ENCODE data around the gene METTL24. TPM values are rescaled to one million over a fixed set of nuclear protein-coding genes. Genes with fewer than 3 reads are reported as not detected.

Gene METTL24
- total and polyA plus RNA-seq, 2 of the 13 experiments (the other 11 are each of a cell fraction or from before 2014, with no cell fraction given): not detected

DNA sequence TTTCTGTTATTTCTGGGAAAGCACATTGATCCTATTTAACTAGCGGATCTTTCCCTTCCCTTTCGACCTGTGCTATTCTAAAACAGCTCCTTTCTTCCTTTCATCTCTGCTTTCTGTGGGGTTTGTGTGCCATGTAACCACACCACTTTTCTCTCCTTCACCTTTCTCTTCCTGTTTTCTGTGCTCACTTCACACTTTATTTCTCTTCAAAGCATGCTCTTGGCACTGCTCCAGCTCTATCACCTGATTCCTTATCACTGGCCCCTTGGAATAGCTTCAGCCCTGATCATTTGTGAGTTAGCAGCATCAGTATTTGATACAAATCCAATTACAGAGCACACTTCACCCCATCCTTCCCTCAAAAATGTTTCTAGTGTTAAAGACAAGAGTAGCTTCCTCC is 8.1 kb upstream of the METTL24 start:
- H3K4me3 ChIP-seq (replicated peaks in 1 of 3; ENCODE audit: insufficient read depth in 1 of 3, low read depth in 2 of 3, low read length in 3 of 3): no peak overlapping the region
- intact Hi-C loops (cut with micrococcal nuclease; ENCODE audit: unreplicated experiment): no loop called here
- no peaks in the 10 kb centered on the region for H3K9me3 ChIP-seq (ENCODE audit: low read length)
- H3K27me3 ChIP-seq (ENCODE audit: control insufficient read depth in 1 of 2, insufficient read depth in 2 of 2, low read length in 2 of 2): peaks cover 0 to 6% of the 10 kb centered on the region in 2 experiments; a peak in 2 of 5 replicates
- H3K4me1 ChIP-seq (ENCODE audit: insufficient read depth, low read length): peaks cover 2% of the 10 kb centered on the region
- no peaks in the 10 kb centered on the region for H3K79me2 ChIP-seq (ENCODE audit: insufficient read depth, low read length)
- DNase-seq (ENCODE audit: low spot score) (no peak), ATAC-seq (no peak), FAIRE-seq (no peak)
- no peak for TF ChIP-seq KLF12 (CRISPR knock-in tag; IDR thresholded peaks at IDR 0.05; ENCODE audit: borderline replicate concordance)
- TF ChIP-seq IRX3 (CRISPR knock-in tag; IDR thresholded peaks at IDR 0.05; ENCODE audit: borderline replicate concordance, low read depth): no peak
- no peak for TF ChIP-seq HDAC6 (IDR thresholded peaks at IDR 0.05; ENCODE audit: low read depth, low read length)
- TF ChIP-seq, protein P1, sequence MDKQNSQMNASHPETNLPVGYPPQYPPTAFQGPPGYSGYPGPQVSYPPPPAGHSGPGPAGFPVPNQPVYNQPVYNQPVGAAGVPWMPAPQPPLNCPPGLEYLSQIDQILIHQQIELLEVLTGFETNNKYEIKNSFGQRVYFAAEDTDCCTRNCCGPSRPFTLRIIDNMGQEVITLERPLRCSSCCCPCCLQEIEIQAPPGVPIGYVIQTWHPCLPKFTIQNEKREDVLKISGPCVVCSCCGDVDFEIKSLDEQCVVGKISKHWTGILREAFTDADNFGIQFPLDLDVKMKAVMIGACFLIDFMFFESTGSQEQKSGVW (CRISPR knock-in tag; IDR thresholded peaks at IDR 0.05; ENCODE audit: borderline replicate concordance): no peak
- TF ChIP-seq, protein P2, sequence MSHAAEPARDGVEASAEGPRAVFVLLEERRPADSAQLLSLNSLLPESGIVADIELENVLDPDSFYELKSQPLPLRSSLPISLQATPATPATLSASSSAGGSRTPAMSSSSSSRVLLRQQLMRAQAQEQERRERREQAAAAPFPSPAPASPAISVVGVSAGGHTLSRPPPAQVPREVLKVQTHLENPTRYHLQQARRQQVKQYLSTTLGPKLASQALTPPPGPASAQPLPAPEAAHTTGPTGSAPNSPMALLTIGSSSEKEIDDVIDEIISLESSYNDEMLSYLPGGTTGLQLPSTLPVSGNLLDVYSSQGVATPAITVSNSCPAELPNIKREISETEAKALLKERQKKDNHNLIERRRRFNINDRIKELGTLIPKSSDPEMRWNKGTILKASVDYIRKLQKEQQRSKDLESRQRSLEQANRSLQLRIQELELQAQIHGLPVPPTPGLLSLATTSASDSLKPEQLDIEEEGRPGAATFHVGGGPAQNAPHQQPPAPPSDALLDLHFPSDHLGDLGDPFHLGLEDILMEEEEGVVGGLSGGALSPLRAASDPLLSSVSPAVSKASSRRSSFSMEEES (CRISPR knock-in tag; IDR thresholded peaks at IDR 0.05): no peak
- TF ChIP-seq ZFP1 (CRISPR knock-in tag; IDR thresholded peaks at IDR 0.05): no peak
- TF ChIP-seq, protein P3, sequence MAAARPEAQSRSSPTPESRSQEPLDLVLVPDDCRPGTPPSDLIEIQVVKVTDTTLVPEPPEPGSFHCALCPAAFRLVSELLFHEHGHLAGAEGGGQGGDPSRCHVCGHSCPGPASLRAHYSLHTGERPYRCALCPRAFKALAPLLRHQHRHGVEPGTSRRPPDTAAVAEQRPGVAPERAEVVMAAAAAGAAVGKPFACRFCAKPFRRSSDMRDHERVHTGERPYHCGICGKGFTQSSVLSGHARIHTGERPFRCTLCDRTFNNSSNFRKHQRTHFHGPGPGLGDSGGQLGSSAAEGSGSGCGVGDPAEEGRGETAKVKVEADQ (CRISPR knock-in tag; IDR thresholded peaks at IDR 0.05; ENCODE audit: borderline replicate concordance): no peak
- TF ChIP-seq, protein P4, sequence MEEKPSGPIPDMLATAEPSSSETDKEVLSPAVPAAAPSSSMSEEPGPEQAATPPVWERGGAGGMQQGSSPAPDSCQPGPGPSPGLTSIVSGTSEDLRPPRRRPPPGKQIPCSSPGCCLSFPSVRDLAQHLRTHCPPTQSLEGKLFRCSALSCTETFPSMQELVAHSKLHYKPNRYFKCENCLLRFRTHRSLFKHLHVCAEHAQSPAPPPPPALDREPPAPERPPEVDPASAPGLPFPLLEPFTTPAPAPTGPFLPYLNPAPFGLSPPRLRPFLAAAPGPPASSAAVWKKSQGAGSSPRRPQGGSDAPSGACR (CRISPR knock-in tag; IDR thresholded peaks at IDR 0.05): no peak
- TF ChIP-seq GATA4 (IDR thresholded peaks at IDR 0.05; ENCODE audit: borderline replicate concordance, low read depth): no peak
- no peak overlapping the region for H3K4me2 ChIP-seq (ENCODE audit: low read depth, low read length)
- H2AFZ ChIP-seq (ENCODE audit: low read length): no peak overlapping the region
- in situ Hi-C loops (cut with HindIII; ENCODE audit: extremely low pct_ligation_motif_present, low pct_unique_long_range_greater_than_20kb): no loop called here
- no TSS peak for BruUV-seq (replicated peaks)
- H3K9ac ChIP-seq (ENCODE audit: insufficient read depth, low read depth, low read length): no peak overlapping the region
- H3K27ac ChIP-seq (ENCODE audit: extremely low read length, insufficient read depth, low read length): no peak overlapping the region
- H4K20me1 ChIP-seq (ENCODE audit: insufficient read depth, low read length): no peaks in the 10 kb centered on the region
- WGBS (ENCODE audit: low lambda C conversion rate): 24% methylated on average over 2 of the region's 2 CpGs
- ChIA-PET CTCF (ENCODE audit: low intra/inter-chr PET ratio, low total read pairs) (no interaction called here), POLR2A (no interaction called here)
- H3K36me3 ChIP-seq (replicated peaks in 1 of 2; ENCODE audit: control insufficient read depth in 1 of 2, insufficient read depth in 2 of 2, low read length in 2 of 2): no peaks in the 10 kb centered on the region

Data from HepG2 (cell line).